ENCODE data around the gene PGC. TPM values are rescaled to one million over a fixed set of nuclear protein-coding genes. Genes with fewer than 3 reads are reported as not detected.

Gene PGC
- polyA plus RNA-seq, 1 of the 3 experiments (the other 2 are of a cell fraction) = not detected

DNA sequence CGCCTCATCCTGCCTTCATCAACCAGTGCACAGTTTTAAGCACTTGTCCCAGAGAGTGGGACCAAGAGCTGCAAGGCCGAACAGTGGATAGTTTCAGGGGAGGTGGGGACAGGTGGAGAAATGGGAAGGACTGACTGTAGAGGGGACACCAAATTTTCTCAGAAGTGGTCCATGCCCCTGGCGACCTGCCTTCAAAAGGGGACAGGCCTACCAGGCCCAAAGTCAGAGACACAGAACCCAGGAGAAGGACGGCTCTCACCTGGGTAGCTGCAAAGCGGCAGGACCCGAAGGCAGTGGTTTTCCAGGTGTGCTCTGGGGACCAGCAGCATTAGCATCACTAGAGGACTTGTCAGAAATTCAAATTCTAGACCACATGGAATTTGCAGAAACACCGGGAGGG is 17.6 kb downstream of the PGC start:
- H3K36me3 ChIP-seq (replicated peaks in 1 of 2; ENCODE audit: control insufficient read depth in 1 of 2, insufficient read depth in 2 of 2, low read length in 1 of 2) = no peaks in the 10 kb centered on the region
- H3K79me2 ChIP-seq (ENCODE audit: insufficient read depth) = peaks cover 60% of the 10 kb centered on the region
- peaks cover 10% of the 10 kb centered on the region for H3F3A ChIP-seq (replicated peaks; ENCODE audit: insufficient read depth)
- 88% methylated on average over 5 of the region's 7 CpGs for WGBS (ENCODE audit: low lambda C conversion rate)
- ChIA-PET POLR2A (interaction anchor here (1.3 kb wide), 1 partner anchor 17 kb away, joined by 5 read pairs; no protein-coding TSS in a partner anchor), CTCF (interaction anchor here (1.0 to 4.5 kb wide), 4 partner anchors 17 to 137 kb away, joined by 4 to 32 read pairs (median 5); partner anchors contain the start of gene TOMM6)
- no peaks in the 10 kb centered on the region for H3K27me3 ChIP-seq (ENCODE audit: insufficient read depth)
- H4K20me1 ChIP-seq (ENCODE audit: insufficient read depth) = no peaks in the 10 kb centered on the region
- no peaks in the 10 kb centered on the region for H3K9me3 ChIP-seq
- H3K9me2 ChIP-seq = no peaks in the 10 kb centered on the region
- peaks cover 37 to 58% of the 10 kb centered on the region in 2 experiments for H3K4me1 ChIP-seq (ENCODE audit: control insufficient read depth in 1 of 2, insufficient read depth in 2 of 2, low read depth in 1 of 2, low read length in 1 of 2)
- no peak for DNase-seq
- H3K4me3 ChIP-seq (ENCODE audit: low read depth in 2 of 2, low read length in 1 of 2) = no peak overlapping the region
- H3K9ac ChIP-seq = no peak overlapping the region
- no peak overlapping the region; a peak in 1 of 4 replicates for H3K27ac ChIP-seq (ENCODE audit: low read depth in 2 of 2, low read length in 1 of 2)
- no peak overlapping the region for H2AFZ ChIP-seq (ENCODE audit: low read depth)
- TF ChIP-seq FOXJ3 (CRISPR knock-in tag; IDR thresholded peaks at IDR 0.05) = no peak
- no peak for TF ChIP-seq EZH2phosphoT487 (IDR thresholded peaks at IDR 0.05; ENCODE audit: borderline replicate concordance, low read depth)
- TF ChIP-seq, protein P1, sequence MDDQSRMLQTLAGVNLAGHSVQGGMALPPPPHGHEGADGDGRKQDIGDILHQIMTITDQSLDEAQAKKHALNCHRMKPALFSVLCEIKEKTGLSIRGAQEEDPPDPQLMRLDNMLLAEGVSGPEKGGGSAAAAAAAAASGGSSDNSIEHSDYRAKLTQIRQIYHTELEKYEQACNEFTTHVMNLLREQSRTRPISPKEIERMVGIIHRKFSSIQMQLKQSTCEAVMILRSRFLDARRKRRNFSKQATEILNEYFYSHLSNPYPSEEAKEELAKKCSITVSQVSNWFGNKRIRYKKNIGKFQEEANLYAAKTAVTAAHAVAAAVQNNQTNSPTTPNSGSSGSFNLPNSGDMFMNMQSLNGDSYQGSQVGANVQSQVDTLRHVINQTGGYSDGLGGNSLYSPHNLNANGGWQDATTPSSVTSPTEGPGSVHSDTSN (IDR thresholded peaks at IDR 0.05) = no peak
- TF ChIP-seq TEAD4 (IDR thresholded peaks at IDR 0.05; ENCODE audit: borderline replicate concordance, insufficient read depth) = no peak
- TF ChIP-seq, protein P2, sequence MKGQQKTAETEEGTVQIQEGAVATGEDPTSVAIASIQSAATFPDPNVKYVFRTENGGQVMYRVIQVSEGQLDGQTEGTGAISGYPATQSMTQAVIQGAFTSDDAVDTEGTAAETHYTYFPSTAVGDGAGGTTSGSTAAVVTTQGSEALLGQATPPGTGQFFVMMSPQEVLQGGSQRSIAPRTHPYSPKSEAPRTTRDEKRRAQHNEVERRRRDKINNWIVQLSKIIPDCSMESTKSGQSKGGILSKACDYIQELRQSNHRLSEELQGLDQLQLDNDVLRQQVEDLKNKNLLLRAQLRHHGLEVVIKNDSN (IDR thresholded peaks at IDR 0.05; ENCODE audit: borderline replicate concordance, low read depth) = no peak
- no peak for TF ChIP-seq RAD21 (IDR thresholded peaks at IDR 0.05; ENCODE audit: low read length)
- TF ChIP-seq NFIC (IDR thresholded peaks at IDR 0.05; ENCODE audit: borderline replicate concordance) = no peak
- TF ChIP-seq CHD2 (IDR thresholded peaks at IDR 0.05; ENCODE audit: low read length, partially characterized antibody) = no peak
- TF ChIP-seq, protein P3, sequence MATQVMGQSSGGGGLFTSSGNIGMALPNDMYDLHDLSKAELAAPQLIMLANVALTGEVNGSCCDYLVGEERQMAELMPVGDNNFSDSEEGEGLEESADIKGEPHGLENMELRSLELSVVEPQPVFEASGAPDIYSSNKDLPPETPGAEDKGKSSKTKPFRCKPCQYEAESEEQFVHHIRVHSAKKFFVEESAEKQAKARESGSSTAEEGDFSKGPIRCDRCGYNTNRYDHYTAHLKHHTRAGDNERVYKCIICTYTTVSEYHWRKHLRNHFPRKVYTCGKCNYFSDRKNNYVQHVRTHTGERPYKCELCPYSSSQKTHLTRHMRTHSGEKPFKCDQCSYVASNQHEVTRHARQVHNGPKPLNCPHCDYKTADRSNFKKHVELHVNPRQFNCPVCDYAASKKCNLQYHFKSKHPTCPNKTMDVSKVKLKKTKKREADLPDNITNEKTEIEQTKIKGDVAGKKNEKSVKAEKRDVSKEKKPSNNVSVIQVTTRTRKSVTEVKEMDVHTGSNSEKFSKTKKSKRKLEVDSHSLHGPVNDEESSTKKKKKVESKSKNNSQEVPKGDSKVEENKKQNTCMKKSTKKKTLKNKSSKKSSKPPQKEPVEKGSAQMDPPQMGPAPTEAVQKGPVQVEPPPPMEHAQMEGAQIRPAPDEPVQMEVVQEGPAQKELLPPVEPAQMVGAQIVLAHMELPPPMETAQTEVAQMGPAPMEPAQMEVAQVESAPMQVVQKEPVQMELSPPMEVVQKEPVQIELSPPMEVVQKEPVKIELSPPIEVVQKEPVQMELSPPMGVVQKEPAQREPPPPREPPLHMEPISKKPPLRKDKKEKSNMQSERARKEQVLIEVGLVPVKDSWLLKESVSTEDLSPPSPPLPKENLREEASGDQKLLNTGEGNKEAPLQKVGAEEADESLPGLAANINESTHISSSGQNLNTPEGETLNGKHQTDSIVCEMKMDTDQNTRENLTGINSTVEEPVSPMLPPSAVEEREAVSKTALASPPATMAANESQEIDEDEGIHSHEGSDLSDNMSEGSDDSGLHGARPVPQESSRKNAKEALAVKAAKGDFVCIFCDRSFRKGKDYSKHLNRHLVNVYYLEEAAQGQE (IDR thresholded peaks at IDR 0.05; ENCODE audit: low read depth, low read length) = no peak
- TF ChIP-seq FOXM1 (IDR thresholded peaks at IDR 0.05; ENCODE audit: low read depth) = no peak
- TF ChIP-seq RFX5 (IDR thresholded peaks at IDR 0.05; ENCODE audit: low read length) = no peak
- TF ChIP-seq MEF2A (IDR thresholded peaks at IDR 0.05; ENCODE audit: borderline replicate concordance, low read depth) = no peak
- no peak for TF ChIP-seq MXI1 (IDR thresholded peaks at IDR 0.05; ENCODE audit: low read depth, low read length)
- no peak for TF ChIP-seq SIN3A (IDR thresholded peaks at IDR 0.05; ENCODE audit: borderline replicate concordance, low read depth, low read length)
- TF ChIP-seq, protein P4, sequence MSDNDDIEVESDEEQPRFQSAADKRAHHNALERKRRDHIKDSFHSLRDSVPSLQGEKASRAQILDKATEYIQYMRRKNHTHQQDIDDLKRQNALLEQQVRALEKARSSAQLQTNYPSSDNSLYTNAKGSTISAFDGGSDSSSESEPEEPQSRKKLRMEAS (IDR thresholded peaks at IDR 0.05; ENCODE audit: low read depth) = no peak
- no peak for TF ChIP-seq NRF1 (IDR thresholded peaks at IDR 0.05; ENCODE audit: low read depth, low read length)
- TF ChIP-seq RXRA (IDR thresholded peaks at IDR 0.05; ENCODE audit: borderline replicate concordance, low read depth) = no peak
- TF ChIP-seq YY1 (IDR thresholded peaks at IDR 0.05; ENCODE audit: low read depth) = no peak
- TF ChIP-seq FOSL2 (IDR thresholded peaks at IDR 0.05; ENCODE audit: borderline replicate concordance, low read depth) = no peak
- TF ChIP-seq, protein P5, sequence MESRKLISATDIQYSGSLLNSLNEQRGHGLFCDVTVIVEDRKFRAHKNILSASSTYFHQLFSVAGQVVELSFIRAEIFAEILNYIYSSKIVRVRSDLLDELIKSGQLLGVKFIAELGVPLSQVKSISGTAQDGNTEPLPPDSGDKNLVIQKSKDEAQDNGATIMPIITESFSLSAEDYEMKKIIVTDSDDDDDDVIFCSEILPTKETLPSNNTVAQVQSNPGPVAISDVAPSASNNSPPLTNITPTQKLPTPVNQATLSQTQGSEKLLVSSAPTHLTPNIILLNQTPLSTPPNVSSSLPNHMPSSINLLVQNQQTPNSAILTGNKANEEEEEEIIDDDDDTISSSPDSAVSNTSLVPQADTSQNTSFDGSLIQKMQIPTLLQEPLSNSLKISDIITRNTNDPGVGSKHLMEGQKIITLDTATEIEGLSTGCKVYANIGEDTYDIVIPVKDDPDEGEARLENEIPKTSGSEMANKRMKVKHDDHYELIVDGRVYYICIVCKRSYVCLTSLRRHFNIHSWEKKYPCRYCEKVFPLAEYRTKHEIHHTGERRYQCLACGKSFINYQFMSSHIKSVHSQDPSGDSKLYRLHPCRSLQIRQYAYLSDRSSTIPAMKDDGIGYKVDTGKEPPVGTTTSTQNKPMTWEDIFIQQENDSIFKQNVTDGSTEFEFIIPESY (IDR thresholded peaks at IDR 0.05; ENCODE audit: borderline replicate concordance, low read depth) = no peak
- peak overlapping the region; percentile 93; the same call in 1 of the 2 replicates for H3K4me2 ChIP-seq
